HCT116 (cell line): ENCODE data around the gene SKI. TPM values are rescaled to one million over a fixed set of nuclear protein-coding genes. Genes with fewer than 3 reads are reported as not detected.

Experiments
- ATAC-seq: fragments of 200-7000 bp; cut with Tn5 transposase; 2 replicates; pipeline ENCODE4 v1.9.1; 2020; ENCODE audit warnings: mild to moderate bottlenecking, moderate library complexity
- BruUV-seq: library from RNA; stranded (reverse); fragments of 400-500 nt; replicated peaks from 2 replicates; lab custom pipeline; 2021; lab: Mats Ljungman, UMichigan
- CTCF ChIA-PET: fragments of 300-600 bp; sonication (Branson Sonifier 250); formaldehyde crosslinking; loops from one replicate; lab custom pipeline; 2021; ENCODE audit warnings: antibody characterized with exemption; lab: Charles Lee
- POLR2A ChIA-PET: fragments of 300-600, 350-600 bp; sonication (Branson Sonifier 250); formaldehyde crosslinking; loops from one replicate; lab custom pipeline; 2021; ENCODE audit warnings: antibody characterized with exemption; lab: Charles Lee
- RAD21 ChIA-PET, 2 experiments: fragments of 300-600 bp; sonication (Branson Sonifier 250); formaldehyde crosslinking; loops; one replicate each; lab custom pipeline; 2023; ENCODE audit warnings: low total read pairs in 2 of 2; ENCODE audit not compliant: uncharacterized antibody in 2 of 2, unreplicated experiment in 2 of 2, low non-redundant PET in 1 of 2; lab: Charles Lee
- DNase-seq: peaks from one replicate; pipeline ENCODE4 v3.0.0-alpha.2; 2010; ENCODE audit warnings: low read depth, low spot score
- H2AFZ ChIP-seq: fragments of 200-600 bp; shearing (Covaris generic), sonication (generic); 2 replicates; pipeline ENCODE4 v1.6.1; 2017; ENCODE audit warnings: low read depth, mixed run types, mixed read lengths, antibody characterized with exemption, low read length; ENCODE audit not compliant: poor library complexity, severe bottlenecking
- H3K27ac ChIP-seq: 2 replicates; pipeline ENCODE4 v1.5.1; 2012; ENCODE audit warnings: low read depth, low read length
- H3K27me3 ChIP-seq: fragments of 200-600 bp; sonication (generic); 2 replicates; pipeline ENCODE4 v1.6.1; 2016; ENCODE audit warnings: mixed run types, low read length, mixed read lengths; ENCODE audit not compliant: insufficient read depth
- H3K36me3 ChIP-seq, 2 experiments: fragments of 200-500 bp in 1 of 2; fragments of 200-600 bp in 1 of 2; sonication (Bioruptor generic) in 1 of 2; sonication (generic) in 1 of 2; 2 replicates each; pipeline versions ENCODE4 v1.5.1 to v1.6.1; 2014 to 2016; ENCODE audit warnings: low read length in 2 of 2, inconsistent platforms in 1 of 2, mixed read lengths in 1 of 2, mixed run types in 1 of 2; ENCODE audit not compliant: insufficient read depth in 2 of 2, control insufficient read depth in 1 of 2
- H3K4me1 ChIP-seq, 2 experiments: fragments of 200-600 bp in 1 of 2; sonication (generic) in 1 of 2; 2 replicates each; pipeline versions ENCODE4 v1.5.1 to v1.6.1; 2012 to 2017; ENCODE audit warnings: low read length in 2 of 2, inconsistent platforms in 1 of 2, mild to moderate bottlenecking in 1 of 2, mixed read lengths in 1 of 2, mixed run types in 1 of 2, moderate library complexity in 1 of 2; ENCODE audit not compliant: insufficient read depth in 2 of 2, control insufficient read depth in 1 of 2
- H3K4me2 ChIP-seq: fragments of 200-600 bp; sonication (generic); 2 replicates; pipeline ENCODE4 v1.6.1; 2017; ENCODE audit warnings: mixed run types, low read length, mixed read lengths
- H3K4me3 ChIP-seq, 2 experiments: fragments of 200-600 bp in 1 of 2; sonication (generic) in 1 of 2; replicated peaks in 1 of 2; 2 replicates each; pipeline ENCODE4 v1.5.1; 2011 to 2016; ENCODE audit warnings: low read length in 2 of 2, control low read depth in 1 of 2, low read depth in 1 of 2, mild to moderate bottlenecking in 1 of 2, mixed read lengths in 1 of 2, mixed run types in 1 of 2
- H3K79me2 ChIP-seq: fragments of 200-600 bp; sonication (generic); 2 replicates; pipeline ENCODE4 v1.6.1; 2017; ENCODE audit warnings: mild to moderate bottlenecking, mixed run types, low read length, moderate library complexity, mixed read lengths; ENCODE audit not compliant: insufficient read depth
- H3K9ac ChIP-seq: fragments of 200-600 bp; sonication (generic); 2 replicates; pipeline ENCODE4 v1.6.1; 2016; ENCODE audit warnings: low read length, mixed read lengths
- H3K9me2 ChIP-seq: fragments of 200-600 bp; sonication (generic), shearing (Covaris generic); 2 replicates; pipeline ENCODE4 v1.6.1; 2017; ENCODE audit warnings: mixed run types, mild to moderate bottlenecking, moderate library complexity; ENCODE audit not compliant: insufficient read depth
- H3K9me3 ChIP-seq, 2 experiments: fragments of 200-500 bp in 1 of 2; fragments of 200-600 bp in 1 of 2; sonication (Bioruptor generic) in 1 of 2; sonication (generic) in 1 of 2; 2 replicates each; pipeline ENCODE4 v1.6.1; 2014 to 2017; ENCODE audit warnings: low read length in 2 of 2, mixed read lengths in 2 of 2, inconsistent platforms in 1 of 2, low read depth in 1 of 2, mild to moderate bottlenecking in 1 of 2, mixed run types in 1 of 2, moderate library complexity in 1 of 2; ENCODE audit not compliant: control insufficient read depth in 1 of 2, insufficient read depth in 1 of 2
- H4K20me1 ChIP-seq: fragments of 200-600 bp; sonication (generic), shearing (Covaris generic); 2 replicates; pipeline ENCODE4 v1.6.1; 2017; ENCODE audit warnings: mixed run types, mild to moderate bottlenecking, moderate library complexity; ENCODE audit not compliant: insufficient read depth
- ATF3 ChIP-seq: IDR thresholded peaks from 2 replicates; pipeline ENCODE4 v1.6.1; 2012
- CBX3 ChIP-seq: IDR thresholded peaks from 2 replicates; pipeline ENCODE4 v1.6.1; 2012; ENCODE audit warnings: low read depth
- ELF1 ChIP-seq: IDR thresholded peaks from 2 replicates; pipeline ENCODE4 v1.6.1; 2012; ENCODE audit warnings: low read depth, borderline replicate concordance
- EZH2 ChIP-seq: fragments of 200-600 bp; sonication (generic); IDR thresholded peaks from 2 replicates; pipeline ENCODE4 v1.6.1; 2017; ENCODE audit warnings: antibody characterized with exemption, mixed run types
- EZH2phosphoT487 ChIP-seq: fragments of 200-600 bp; IDR thresholded peaks from 2 replicates; pipeline ENCODE4 v1.6.1; 2018; ENCODE audit warnings: antibody characterized with exemption, borderline replicate concordance
- JUND ChIP-seq: IDR thresholded peaks from 2 replicates; pipeline ENCODE4 v1.6.1; 2012
- POLR2A ChIP-seq: IDR thresholded peaks from 2 replicates; pipeline ENCODE4 v1.7.0; 2011; ENCODE audit warnings: borderline replicate concordance; ENCODE audit not compliant: insufficient read depth, insufficient read length; ENCODE audit errors: extremely low read depth
- RAD21 ChIP-seq: IDR thresholded peaks from 2 replicates; pipeline ENCODE4 v1.6.1; 2012; ENCODE audit warnings: low read depth, mild to moderate bottlenecking
- REST ChIP-seq: IDR thresholded peaks from 2 replicates; pipeline ENCODE4 v1.6.1; 2012; ENCODE audit warnings: low read depth
- SIN3A ChIP-seq: IDR thresholded peaks from 2 replicates; pipeline ENCODE4 v1.6.1; 2012; ENCODE audit warnings: low read depth
- SP1 ChIP-seq: IDR thresholded peaks from 2 replicates; pipeline ENCODE4 v1.6.1; 2012; ENCODE audit warnings: low read depth
- TCF7L2 ChIP-seq: IDR thresholded peaks from 2 replicates; pipeline ENCODE4 v1.7.0; 2011; ENCODE audit warnings: borderline replicate concordance, inconsistent platforms; ENCODE audit not compliant: insufficient read depth, insufficient read length; ENCODE audit errors: extremely low read depth
- ZBTB33 ChIP-seq: IDR thresholded peaks from 2 replicates; pipeline ENCODE4 v1.6.1; 2011; ENCODE audit warnings: mild to moderate bottlenecking, low read length, moderate library complexity; ENCODE audit not compliant: insufficient replicate concordance; ENCODE audit errors: extremely low read depth
- intact Hi-C: fragments of 100-400 bp; cut with micrococcal nuclease; formaldehyde crosslinking; loops from 2 replicates; pipeline ENCODE4 v1.10.0; 2022
- total RNA-seq: library from RNA; stranded (reverse); gene quantifications from one replicate; pipeline ENCODE4 v1.2.1, GENCODE V29; 2021; ENCODE audit not compliant: unreplicated experiment
- TF ChIP-seq, protein P1 (sequence below): IDR thresholded peaks from 2 replicates; pipeline ENCODE4 v1.6.1; 2012

Gene SKI
- total RNA-seq, 1 experiment from 2014 or later, result 56.2 TPM

DNA sequence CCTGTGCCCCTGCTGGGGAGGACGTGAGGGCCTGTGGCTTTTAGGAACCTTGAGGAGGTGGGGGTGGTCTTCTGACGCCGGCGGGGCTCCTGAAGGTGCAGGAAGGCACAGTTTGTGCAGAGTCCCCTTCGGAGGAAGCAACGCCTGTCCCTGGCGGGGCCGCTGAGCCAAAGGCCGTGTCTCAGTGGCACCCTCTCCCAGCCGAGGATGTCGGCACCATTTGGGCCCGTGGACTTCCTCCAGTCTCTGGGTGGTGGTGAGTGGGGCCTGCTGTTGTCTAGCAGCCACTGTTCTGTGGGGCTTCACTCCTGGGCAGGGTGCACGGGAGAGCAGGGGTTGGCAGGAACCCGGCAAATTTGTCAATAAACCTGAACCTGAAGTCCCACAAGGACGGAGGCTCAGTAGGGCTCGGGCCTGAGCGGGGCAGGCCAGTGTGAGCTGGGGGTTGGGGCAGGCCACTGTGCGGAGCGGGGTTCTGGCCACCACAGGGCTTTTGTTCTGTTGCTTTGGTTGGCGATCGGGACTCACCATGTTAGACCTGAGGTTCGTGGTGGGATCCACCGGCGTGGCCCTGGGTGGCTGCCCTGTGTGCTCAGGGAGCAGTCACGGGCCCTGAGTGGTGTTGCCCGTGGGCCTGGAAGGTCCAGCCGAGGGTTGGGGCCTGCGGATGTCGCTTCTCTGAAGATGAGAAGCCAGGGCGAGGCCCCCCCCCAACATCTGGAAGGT lies 64.8 kb downstream of the SKI start:
- Histone ChIP-seq H2AFZ (no peak overlapping the region), H3K27me3 (no peaks in the 10 kb centered on the region), H3K9ac (no peak overlapping the region), H4K20me1 (peaks cover 8% of the 10 kb centered on the region; the same call in 1 of the 2 replicates), H3K9me3 (no peaks in the 10 kb centered on the region), H3K27ac (no peak overlapping the region; the same call in 1 of the 2 replicates), H3K9me2 (no peaks in the 10 kb centered on the region), H3K4me3 (no peak overlapping the region), H3K4me2 (no peak overlapping the region), H3K79me2 (peaks cover 98% of the 10 kb centered on the region), H3K4me1 (no peaks in the 10 kb centered on the region), H3K36me3 (no peaks in the 10 kb centered on the region)
- POLR2A ChIA-PET, result no interaction called here
- RAD21 ChIA-PET, result no interaction called here
- TF ChIP-seq JUND (no peak), ELF1 (no peak), TCF7L2 (no peak), SIN3A (no peak), SP1 (no peak), POLR2A (no peak), REST (no peak), EZH2phosphoT487 (no peak), EZH2 (no peak), ZBTB33 (no peak), ATF3 (no peak), RAD21 (no peak), CBX3 (no peak)
- TF ChIP-seq, protein P1, sequence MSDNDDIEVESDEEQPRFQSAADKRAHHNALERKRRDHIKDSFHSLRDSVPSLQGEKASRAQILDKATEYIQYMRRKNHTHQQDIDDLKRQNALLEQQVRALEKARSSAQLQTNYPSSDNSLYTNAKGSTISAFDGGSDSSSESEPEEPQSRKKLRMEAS, result no peak
- DNase-seq, result no peak
- intact Hi-C loops, result no loop called here
- no TSS peak for BruUV-seq
- ATAC-seq, result no peak
- CTCF ChIA-PET, result no interaction called here
